HG02973 (cell line): ENCODE measurements around the gene PCDHGA5.
A peak's percentile ranks its signal among the peaks of the same experiment; 100 is the strongest.
"Not testable (repeated sequence)": the region's sequence is repeated elsewhere in the genome, so short reads cannot be mapped to it uniquely, and the experiment has no call there.

ENCODE experiments used
- ATAC-seq: cut with Tn5 transposase; IDR thresholded peaks from one replicate; pipeline ENCODE4 v1.9.1; 2021; ENCODE audit warnings: moderate library complexity; ENCODE audit not compliant: unreplicated experiment

PCDHGA5 gene

DNA sequence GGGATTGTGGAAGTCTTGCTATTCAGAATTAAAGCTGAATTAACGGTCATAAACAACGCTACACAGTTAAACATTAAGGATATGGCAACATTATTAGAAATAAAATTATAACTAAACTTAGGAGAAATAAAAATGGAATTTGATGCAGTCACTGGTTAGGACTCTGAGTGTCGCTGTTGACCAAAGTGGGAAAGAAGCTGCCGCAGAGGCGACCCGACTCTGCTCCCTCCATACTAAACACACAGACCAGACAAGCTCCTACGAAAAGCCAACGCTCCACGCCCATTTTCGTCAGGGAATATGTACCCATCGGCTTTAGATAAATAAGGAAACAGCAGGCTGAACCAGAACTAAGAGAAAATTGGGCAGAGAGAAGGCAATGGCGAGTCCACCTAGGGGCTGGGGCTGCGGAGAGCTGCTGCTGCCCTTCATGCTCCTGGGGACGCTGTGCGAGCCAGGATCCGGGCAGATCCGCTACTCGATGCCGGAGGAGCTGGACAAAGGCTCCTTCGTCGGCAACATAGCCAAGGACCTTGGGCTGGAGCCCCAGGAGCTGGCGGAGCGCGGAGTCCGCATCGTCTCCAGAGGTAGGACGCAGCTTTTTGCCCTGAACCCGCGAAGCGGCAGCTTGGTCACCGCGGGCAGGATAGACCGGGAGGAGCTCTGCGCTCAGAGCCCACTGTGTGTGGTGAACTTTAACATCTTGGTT is at the start of gene PCDHGA5:
Gene PCDHGA5 (plus strand): TSS at position 211 of the 709 bp plus-strand sequence. CDS start 169 bp downstream, at position 380.
- no peak for ATAC-seq

DNA sequence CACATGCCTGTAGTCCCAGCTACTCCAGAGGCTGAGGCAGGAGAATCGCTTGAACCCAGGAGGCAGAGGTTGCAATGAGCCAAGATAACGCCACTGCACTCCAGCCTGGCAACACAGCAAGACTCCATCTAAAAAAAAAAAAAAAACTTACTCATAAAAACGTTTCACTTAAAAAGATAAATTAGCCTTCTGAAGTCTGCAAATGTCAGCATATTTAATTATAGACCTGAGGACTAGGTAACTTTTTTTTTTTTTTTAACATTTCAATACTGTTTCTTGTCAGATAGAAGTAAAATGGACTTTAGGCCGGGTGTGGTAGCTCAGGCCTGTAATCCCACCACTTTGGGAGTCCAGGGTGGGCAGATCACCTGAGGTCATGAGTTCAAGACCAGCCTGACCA is 47.0 kb upstream of the PCDHGA5 start:
- ATAC-seq, result not testable (repeated sequence)

DNA sequence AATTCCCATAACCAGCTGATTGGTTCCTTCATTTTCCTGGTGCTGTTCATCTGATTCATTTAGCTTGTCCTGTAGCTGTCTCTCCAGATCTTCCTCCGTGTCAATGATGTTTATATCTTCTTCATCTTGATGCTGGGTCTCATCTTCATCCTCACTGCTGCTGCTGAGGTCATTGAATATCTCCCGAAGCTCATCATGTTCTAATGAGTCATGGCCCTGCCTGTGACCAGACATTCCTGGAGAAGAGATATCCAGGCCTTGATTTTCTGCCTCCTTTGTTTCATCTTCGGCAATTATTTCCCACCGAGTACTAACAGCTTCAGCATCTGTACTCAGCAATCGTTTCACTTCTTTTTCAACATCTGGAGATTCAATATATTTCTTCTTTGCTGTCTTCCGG is 44.8 kb upstream of the PCDHGA5 start:
- ATAC-seq, result no peak

DNA sequence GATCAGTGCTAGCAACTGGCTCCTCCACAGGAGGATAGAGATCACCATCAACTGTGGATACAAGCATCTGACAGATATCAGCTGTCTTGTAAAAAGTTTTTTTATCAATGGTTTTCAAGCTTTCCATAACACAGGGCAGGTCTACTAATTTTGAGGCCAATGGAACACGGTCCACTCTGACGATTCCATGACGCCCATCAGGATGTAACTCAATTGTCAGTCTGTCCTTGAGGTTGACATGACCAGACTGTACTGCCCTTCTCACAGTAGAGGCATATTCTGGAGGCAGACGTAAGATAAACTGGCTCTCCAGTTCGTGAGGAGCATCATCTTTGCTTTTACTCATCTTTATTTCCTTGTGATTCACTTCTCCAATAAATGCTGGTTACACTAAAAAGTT is 44.3 kb upstream of the PCDHGA5 start:
- no peak for ATAC-seq

DNA sequence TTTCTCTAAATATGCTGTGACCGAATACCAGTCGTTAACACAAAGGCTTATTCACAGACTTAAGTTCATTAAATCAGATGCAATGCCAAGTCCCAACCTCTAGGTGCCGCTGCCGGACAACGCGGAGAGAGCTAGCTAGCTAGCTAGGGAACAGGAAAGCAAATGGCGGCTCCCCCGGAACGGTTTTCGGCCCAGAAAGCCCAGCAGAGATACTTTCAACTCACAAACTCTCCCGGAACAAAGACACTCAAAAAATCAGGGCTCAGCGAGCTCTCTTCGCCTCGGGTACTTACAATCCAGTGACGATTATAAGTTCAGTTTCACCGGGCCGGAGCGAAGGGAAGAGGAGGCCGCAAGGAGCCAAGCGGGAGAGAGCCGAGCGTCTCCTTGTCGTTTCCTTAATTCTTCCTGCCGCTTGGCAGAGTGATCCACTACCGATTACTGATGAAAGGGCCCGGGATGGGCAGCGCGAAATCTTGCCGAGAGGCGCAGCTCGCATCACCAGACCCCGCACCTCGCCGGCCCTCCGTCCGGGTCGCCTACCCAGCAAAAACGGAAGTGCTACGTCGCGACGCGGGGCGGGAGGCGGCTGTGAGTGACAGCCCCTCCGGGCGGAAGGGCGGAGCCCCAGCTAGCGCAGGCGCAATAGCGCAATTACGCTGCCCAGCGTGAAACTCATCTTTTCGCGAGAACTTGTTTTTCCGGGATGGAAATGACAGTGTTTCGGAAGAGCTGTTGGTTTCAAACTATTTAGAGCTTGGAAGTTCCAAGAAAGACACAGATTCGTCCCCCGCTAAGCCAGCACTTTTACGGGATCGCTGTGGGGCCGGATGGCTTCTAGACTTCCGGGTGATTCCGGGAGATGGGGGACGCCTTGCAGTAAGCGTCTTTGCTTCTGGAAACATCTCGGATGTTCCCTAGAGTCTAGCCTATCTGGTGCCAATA is 43.5 kb upstream of the PCDHGA5 start, which contains the start of gene TAF7:
Gene TAF7 (minus strand): TSS at position 560 of the 945 bp plus-strand sequence. CDS start 740 bp downstream, outside the sequence.
- ATAC-seq, result peak; percentile 91

DNA sequence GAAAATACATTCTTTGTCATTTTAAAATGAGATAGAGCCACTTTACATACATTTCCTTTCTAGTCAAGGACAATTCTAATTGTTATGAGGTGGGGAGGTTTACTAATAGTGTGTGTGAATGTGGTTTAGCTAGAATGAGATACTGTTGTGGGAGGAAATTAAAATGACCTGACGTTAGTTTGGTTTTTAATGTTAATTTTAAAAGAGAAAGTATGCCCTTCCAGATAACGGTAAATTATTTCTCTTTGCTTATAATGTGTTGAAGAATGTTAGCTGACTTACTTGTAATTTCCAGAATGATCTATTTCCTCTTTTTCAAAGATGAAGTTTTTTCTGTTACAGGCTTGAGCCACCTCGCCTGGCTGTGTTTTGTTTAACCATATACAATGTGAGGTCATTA is 41.7 kb upstream of the PCDHGA5 start:
- no peak for ATAC-seq

DNA sequence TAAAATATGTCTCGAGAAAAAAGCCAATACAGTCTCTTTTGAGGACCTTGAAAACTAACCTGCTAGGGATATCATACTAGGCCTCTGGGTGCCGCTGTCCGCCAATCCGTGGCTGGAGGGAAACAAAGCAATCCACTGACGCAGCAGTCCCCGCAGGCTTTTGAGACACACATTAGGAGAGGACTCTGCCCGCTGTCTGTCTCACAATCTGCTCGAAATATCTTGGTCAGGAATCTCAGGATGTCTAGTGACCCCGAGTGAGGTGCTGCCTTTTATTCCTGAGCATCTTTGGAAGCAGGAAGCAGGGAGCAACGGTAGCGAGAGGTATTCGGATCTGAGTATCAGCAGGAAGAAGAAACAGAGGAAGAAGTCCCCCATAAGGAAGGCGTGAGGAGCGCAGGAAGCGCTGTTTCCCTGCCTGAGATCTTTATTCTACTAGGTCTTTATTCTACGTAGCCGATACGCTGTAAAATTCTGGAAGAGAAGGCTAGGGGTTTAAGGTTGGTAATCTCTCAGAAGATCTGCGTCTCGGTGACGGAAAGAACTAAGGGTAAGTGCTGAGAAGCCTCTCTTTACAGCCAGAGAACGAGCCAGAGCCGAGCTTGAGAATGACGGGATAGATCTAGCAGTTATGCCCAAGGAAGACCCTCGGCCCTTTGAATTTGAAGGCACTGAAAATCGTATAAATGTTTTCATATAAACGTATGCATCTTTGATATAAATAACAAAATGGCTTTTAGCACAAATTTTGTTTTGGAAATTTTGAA is 37.7 kb upstream of the PCDHGA5 start:
- ATAC-seq, result peak; percentile 75

DNA sequence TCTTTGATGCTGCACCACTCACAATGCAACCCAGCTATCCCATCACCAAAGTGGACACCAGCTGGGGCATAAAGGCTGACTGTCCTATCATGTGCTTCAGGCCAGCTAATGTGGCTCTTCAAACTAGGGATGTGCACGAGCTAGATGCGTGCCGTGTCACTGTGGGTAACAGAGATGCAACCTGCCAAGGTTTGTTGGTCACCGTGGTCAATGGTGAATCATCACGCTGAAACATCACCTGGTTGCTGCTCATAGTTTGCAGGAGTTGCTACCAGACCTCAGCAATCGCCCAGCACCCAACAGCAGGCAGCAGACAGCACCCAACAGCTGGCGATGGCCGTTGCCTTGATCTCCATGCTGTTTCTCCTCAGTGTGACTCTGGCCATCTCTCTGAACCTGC is 35.7 kb upstream of the PCDHGA5 start:
- ATAC-seq, result no peak

DNA sequence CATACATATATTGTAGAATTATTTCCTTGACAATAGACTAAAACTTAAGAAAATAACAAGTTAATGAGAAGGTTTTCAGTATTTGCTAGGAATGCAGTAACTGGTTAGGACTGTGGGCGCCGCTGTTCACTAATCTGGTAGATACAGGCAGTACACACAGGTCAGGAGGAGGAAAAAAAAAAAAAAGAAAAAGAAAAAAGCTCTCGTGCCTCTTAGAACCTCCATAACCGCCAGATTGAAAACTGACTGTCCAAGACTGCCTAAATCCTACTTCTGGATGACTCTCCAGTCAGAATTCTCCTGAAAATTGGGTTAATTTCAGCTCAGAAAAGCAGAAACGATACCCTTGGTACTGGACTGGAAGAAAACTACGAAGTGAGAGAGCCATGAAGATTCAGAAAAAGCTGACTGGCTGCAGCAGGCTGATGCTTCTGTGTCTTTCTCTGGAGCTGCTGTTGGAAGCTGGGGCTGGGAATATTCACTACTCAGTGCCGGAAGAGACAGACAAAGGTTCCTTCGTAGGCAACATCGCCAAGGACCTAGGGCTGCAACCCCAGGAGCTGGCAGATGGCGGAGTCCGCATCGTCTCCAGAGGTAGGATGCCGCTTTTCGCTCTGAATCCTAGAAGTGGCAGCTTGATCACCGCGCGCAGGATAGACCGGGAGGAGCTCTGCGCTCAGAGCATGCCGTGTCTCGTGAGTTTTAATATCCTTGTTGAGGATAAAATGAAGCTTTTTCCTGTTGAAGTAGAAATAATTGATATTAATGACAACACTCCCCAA is 33.5 kb upstream of the PCDHGA5 start, which contains the start of gene PCDHGA1:
Gene PCDHGA1 (plus strand): TSS at position 216 of the 782 bp plus-strand sequence.
- no peak for ATAC-seq

DNA sequence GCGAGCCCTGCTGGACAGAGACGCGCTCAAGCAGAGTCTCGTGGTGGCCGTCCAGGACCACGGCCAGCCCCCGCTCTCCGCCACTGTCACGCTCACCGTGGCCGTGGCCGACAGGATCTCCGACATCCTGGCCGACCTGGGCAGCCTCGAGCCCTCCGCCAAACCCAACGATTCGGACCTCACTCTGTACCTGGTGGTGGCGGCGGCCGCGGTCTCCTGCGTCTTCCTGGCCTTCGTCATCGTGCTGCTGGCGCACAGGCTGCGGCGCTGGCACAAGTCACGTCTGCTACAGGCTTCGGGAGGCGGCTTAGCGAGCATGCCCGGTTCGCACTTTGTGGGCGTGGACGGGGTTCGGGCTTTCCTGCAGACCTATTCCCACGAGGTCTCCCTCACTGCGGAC is 31.4 kb upstream of the PCDHGA5 start:
- not testable (repeated sequence) for ATAC-seq

DNA sequence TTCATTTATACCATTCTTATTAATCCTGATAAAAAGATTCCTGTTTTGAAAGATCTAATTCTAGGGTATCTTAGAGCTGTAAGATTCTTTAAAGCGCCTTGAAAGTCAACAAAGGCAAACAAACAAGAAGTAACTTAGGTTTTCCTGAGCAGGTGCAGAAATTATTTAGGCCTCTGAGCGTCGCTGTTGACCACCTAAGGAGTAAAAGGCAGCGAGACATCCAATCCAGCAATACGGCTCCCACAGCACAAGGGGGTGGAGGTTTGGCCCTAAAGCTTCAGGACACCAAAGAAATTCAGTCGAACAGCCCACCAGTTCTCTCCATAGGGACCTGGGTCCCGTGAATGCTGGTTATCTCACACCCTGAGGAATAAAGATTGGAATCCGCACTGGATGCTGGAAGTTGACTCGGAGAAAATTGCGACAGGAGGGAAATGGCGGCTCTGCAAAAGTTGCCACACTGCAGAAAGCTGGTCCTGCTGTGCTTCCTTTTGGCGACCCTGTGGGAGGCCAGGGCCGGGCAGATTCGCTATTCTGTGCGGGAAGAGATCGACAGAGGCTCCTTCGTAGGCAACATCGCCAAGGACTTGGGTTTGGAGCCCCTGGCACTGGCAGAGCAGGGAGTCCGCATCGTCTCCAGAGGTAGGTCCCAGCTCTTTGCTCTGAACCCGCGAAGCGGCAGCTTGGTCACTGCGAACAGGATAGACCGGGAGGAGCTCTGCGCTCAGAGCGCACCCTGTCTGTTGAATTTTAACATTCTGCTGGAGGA is 25.2 kb upstream of the PCDHGA5 start, which contains the start of gene PCDHGA2:
Gene PCDHGA2 (plus strand): TSS at position 223 of the 769 bp plus-strand sequence.
- ATAC-seq, result peak; percentile 60

DNA sequence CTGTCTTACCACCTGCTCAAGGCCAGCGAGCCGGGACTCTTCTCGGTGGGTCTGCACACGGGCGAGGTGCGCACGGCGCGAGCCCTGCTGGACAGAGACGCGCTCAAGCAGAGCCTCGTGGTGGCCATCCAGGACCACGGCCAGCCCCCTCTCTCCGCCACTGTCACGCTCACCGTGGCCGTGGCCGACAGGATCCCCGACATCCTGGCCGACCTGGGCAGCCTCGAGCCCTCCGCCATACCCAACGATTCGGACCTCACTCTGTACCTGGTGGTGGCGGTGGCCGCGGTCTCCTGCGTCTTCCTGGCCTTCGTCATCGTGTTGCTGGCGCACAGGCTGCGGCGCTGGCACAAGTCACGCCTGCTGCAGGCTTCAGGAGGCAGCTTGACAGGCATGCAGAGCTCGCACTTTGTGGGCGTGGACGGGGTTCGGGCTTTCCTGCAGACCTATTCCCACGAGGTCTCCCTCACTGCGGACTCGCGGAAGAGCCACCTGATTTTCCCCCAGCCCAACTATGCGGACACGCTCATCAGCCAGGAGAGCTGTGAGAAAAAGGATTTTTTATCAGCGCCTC is 23.1 kb upstream of the PCDHGA5 start:
- not testable (repeated sequence) for ATAC-seq

DNA sequence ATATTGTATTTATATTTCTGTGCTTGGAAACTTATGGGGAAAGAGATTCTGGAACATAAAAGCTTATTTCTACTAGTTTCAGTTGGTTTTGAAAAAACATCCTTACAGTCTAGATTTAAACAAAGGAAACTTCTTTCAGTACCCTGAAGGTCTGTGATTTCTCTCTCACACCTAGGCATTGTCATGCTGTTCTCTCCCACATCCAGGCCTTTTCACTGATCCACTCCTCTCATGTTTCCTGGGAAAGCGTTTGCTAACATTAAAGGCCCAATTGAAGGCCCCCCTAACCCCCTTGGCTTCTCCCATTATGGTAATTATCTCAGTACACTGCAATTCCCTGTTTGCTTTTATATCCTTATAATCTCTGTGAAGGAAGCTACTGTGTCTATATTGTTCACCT is 21.2 kb upstream of the PCDHGA5 start:
- no peak for ATAC-seq

DNA sequence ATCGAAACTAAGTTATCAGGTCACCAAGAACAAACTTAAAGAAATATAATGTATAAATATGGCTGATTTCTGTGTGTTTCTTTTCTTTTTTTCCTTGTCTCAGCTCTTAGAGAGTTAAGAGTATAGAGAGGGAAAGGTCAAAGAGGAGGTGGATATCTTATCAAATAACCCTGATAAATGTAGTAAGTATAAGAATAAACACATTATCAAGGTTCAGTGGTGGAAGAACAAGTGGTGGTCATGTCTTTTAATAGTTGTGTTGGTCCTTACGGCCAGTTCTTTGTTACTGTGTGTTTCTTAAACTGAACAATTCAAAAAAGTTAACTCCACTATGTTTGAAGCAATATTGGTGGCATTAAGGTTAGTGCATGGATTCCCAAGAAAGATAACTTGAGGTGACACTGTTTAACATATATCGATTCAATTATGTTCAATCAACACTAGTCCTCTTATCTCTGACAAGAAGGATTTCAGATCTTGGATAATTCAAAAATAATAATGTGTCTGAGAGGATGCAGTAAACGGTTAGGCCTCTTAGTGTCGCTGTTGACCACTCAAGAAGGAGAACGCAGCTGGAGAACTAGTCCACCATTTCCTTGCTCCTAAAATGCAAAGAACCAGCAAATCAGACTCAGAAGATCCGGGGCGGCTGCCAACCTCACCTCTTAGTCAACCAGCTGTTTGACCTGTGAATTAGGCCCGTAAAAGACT is 20.6 kb upstream of the PCDHGA5 start, which contains the start of gene PCDHGA3:
Gene PCDHGA3 (plus strand): TSS at position 588 of the 711 bp plus-strand sequence. CDS start 205 bp downstream, outside the sequence.
- no peak for ATAC-seq

DNA sequence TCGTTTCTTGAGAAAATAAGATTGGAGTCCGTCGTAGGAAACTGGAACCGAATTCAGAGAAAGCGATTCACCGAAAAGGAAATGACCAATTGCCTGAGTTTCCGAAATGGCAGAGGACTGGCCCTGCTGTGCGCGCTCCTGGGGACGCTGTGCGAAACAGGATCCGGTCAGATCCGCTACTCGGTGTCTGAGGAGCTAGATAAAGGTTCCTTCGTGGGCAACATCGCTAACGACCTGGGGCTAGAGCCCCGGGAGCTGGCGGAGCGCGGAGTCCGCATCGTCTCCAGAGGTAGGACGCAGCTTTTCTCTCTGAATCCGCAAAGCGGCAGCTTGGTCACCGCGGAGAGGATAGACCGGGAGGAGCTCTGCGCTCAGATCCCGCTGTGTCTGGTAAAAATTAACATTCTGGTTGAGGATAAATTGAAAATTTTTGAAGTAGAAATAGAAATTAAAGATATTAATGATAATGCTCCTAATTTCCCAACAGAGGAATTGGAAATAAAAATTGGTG is 20.0 kb upstream of the PCDHGA5 start:
- no peak for ATAC-seq

DNA sequence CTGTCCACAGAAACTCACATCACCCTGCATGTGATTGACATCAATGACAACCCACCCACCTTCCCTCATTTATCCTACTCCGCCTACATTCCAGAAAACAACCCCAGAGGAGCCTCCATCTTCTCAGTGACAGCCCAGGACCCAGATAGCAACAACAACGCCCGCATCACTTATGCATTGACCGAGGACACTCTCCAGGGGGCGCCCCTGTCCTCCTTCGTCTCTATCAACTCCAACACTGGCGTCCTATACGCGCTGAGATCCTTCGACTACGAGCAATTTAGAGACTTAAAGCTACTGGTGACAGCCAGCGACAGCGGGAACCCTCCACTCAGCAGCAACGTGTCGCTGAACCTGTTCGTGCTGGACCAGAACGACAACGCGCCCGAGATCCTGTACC is 18.6 kb upstream of the PCDHGA5 start:
- no peak for ATAC-seq

DNA sequence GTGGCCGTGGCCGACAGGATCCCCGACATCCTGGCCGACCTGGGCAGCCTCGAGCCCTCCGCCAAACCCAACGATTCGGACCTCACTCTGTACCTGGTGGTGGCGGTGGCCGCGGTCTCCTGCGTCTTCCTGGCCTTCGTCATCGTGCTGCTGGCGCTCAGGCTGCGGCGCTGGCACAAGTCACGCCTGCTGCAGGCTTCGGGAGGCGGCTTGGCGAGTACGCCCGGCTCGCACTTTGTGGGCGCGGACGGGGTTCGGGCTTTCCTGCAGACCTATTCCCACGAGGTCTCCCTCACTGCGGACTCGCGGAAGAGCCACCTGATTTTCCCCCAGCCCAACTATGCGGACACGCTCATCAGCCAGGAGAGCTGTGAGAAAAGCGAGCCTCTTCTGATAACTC is 17.9 kb upstream of the PCDHGA5 start:
- not testable (repeated sequence) for ATAC-seq
